ENCODE measurements around the gene NOS2. TPM values are rescaled to one million over a fixed set of nuclear protein-coding genes. Genes with fewer than 3 reads are reported as not detected.

The NOS2 gene
- polyA plus RNA-seq, 5 donors, result 1.2 to 2.9 (median 1.6) TPM

GRCh38 chr17:27819145-27819544 is 18.8 kb upstream of the NOS2 start:
- DNase-seq, result no peak

DNA sequence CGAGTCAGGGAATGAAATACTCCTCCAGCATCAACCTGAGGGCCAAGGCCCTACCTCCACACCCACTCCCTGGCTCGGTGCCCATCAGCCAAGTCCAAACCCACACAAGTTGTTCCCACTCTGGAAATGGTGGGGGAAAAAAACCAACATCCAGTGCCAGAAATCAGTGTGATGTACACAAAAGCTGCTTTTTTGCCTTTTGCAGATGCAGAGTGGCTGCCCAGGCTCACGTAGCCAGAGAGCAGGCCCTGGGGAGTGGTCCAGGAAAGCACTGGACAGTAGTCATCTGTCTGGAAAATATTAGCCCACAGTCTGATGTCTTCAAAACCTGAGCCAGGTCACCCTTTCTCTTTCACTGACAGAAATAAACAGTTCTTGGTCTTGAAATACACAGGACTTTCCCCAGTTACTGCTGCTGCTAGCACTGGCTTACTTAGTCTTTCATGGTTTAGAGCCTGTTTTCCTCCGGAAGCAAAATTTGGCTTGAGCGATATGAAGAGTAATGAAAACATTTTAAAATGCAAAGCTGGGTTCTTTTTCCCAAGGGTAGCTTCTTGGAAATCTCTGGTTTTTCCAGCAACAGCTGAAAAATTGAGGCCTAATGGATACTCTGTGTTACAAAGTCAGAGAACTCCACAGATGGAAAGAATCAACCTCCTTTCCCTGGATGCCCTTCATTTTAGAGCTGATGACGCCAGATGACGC is 18.2 kb upstream of the NOS2 start:
- no peak for DNase-seq

DNA sequence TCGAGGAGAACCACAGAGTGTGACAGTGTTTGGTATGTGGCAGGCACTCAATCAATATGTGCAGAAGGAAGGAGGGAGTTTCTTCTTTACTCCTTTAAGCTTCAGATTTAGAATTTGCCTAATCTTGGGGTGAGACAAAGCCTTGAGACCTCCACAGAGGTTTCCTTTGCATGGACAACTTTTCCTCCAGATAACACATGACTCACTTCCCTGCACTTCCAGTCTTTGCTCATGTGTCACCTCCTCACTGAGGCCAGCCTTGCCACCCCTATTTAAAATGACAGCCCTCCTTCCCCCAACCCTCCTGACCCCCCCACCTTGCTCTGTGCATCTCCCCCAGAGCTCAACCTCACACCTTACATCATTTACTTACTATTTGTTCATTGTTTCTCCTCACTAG is 17.4 kb upstream of the NOS2 start:
- DNase-seq, result no peak

DNA sequence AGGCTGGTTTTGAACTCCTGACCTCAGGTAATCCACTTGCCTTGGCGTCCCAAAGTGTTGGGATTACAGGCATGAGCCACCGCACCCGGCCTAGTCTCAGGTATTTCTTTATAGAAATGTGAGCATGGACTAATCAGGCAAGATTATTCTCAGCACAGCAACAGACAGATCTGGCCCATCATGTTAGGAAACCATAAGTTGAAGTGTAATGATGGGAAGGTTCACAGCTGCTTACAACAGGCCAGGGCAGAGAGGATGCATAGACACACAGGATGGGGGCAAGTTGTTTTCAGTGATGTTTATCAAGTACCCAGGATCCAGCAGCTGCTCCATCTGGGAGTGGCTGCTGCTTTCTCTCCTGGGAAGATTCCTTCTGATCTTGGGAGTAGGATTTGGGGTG is 16.6 kb upstream of the NOS2 start:
- DNase-seq, result no peak

GRCh38 chr17:27811961-27812360 is 11.6 kb upstream of the NOS2 start:
- DNase-seq, result no peak

DNA sequence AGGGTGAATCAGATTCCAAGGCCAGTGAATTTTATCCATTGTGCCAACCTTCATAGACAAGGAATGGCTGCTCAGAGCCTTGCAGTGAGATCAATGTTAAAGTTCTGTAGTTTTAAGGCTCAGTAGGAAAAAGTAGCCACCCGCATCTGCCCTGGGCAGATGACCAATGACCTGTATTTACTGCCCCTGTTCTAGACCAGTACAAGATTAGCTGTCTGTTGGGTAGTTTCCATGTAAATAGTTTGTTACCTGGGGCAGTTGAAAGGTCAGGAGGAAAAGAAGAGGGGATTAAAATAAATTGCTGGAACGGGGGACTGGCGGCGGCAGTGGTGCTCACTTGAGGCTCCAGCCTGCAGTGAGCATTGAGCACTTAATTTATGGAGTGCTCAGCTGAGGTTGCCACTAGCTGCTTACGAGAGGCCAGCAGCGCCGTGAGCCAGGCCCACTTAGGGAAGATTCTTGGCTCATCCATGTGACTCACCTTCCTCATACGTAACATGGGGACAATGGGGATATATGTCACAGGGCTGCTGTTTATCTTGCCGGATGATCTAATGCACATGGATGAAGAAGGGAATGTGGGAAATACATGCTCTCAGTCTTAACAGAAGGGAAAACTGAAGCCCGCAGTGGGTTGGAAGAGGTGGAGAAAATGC is 10.7 kb upstream of the NOS2 start:
- no peak for DNase-seq

DNA sequence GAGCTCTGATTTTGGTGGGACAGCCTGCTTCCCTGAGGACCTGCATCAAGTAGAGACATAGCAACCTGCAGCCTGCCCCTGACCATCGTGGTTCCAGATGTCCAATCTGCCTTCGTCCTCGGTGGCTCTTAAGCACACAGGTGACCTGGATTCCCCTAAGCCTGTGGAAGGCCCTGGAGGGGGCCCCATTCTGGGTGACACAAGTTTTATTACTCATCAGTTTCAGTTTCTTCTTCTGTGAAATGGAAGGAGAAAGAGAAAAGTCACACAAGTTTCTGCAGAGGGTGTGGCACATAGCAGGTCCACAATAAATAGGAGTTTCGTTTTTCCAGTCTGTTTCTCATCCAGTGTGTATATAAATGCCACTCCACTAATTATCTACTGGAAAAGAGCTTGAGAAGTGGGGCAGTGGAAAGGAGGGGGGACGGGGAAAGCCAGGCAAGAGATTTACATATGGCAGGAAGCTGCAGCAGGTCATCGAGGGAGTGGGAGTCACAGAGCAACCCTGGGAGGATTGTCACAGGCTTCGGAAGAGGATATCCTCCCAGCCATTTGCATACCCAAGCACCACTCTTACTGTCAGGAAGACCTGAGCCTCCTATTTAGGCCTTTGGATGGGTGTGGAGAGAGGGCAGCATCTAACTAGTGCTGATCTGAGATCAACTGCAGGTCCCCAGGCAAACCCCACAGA is 10.0 kb upstream of the NOS2 start:
- DNase-seq, result no peak

DNA sequence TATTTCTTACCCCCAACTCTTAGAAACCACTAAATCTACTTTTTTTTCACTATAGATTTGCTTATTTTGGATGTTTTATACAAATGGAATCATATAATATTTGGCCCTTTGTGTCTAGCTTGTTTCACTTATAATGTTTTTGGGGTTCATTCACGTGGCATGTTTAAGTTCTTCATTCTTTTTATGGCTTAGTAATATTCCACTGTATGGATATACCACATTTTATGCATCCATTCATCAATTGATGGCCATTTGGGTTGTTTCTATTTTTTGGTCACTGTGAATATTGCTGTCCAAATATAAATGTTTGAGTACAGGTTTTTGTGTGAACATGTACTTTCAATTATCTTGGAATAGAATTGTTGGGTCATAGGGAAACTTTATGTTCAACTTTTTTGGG is 9.2 kb upstream of the NOS2 start:
- DNase-seq, result no peak

DNA sequence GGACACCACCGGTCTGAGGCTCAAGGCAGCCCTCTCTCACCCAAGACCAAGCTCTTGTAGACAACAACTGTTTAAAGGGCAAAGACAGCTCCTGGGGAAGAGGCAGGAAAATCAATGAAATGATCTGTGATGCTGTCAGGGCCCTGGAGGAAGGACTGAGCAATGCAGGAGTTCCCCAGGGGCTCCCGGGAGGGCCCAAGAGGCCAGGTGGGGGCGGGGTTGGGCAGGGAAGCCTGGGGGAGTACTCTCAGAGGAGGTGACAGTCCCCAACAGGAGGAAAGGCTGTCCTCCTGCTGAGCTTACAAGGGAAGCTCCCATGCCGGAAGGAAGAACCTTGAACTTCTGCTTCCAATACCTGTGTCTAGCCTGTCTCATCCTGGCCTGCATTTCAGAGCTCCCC is 8.3 kb upstream of the NOS2 start:
- no peak for DNase-seq

DNA sequence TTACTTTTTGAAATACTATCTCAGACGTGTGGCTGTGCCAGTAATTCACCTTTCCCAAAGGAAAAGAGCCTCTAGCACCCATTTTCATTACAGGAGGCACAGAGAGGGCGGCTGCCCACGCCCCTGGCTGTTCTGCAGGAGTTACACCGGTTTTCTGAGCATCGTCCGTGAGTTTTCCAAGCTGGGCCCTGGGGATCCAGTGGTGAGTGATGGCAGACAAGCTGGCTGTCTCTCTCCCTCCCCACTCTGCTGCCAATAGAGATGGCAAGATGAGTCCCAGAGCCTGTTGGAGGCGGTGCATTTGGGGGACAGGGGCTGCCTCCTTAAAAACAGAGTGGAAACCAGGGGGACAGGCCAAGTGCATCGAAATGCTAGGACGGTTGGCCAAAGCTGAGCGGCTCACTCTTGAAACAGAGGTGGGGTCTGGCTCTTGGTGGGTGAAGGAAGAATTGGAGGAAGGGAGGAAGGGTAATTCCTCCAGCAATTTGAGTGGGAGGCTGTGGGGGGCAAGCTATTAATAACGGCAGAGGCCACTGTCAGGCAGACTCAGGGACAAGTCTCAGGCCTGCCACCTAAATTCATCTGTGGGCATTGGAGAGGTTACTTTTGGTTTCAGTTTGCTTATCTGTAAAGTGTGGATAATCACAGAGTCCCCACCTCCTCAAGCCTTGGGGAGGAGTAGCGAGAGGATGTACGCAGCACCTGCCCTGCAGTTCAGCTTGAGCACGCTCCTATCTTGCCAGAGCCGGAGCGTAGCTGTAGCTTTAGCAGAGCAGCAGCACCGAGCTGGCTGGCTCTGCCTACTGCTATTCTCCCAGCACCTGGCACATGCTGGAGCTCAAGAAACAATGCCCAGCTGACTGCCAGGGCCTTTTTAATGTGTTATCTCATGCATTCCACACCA is 7.5 kb upstream of the NOS2 start:
- no peak for DNase-seq

- peak; percentile 67 to 83 for DNase-seq
Measured at GRCh38 chr17:27805520-27806146, 5.3 kb upstream of the NOS2 start.

DNA sequence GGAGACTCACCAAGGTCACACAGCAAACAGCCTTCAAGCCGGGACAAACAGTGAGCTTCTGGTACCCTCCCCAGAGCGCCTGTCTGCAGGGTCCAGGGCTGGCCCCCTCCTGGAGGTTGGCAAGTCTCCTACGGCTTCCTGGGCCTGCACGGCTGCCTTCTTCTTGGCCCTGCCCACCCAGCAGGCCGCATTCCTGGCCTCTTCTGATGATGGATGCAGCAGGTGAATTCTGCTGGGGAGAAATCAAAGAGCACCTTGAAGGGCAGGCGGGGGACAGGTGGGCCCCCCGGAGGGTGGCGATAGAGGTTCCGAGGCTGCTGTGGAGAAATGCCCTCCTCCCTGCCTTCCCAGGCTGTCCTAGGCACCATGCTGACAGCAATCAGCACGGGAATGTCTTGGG is 3.8 kb upstream of the NOS2 start:
- no peak for DNase-seq

- DNase-seq, result no peak
Measured at GRCh38 chr17:27802962-27803680, 2.8 kb upstream of the NOS2 start.

- no peak for DNase-seq
Measured at GRCh38 chr17:27802033-27802432, 1.7 kb upstream of the NOS2 start.

- DNase-seq, result no peak
Measured at GRCh38 chr17:27798376-27798775, 2.0 kb downstream of the NOS2 start.

- no peak for DNase-seq
Measured at GRCh38 chr17:27797390-27798091, 2.8 kb downstream of the NOS2 start.

GRCh38 chr17:27793906-27794569 is 6.3 kb downstream of the NOS2 start:
- DNase-seq, result no peak

GRCh38 chr17:27793168-27793905 is 7.0 kb downstream of the NOS2 start:
- DNase-seq, result peak; percentile 23 to 44

- DNase-seq, result no peak
Measured at GRCh38 chr17:27792095-27792494, 8.2 kb downstream of the NOS2 start.

All from right lung (tissue), 5 donors.